ENCODE measurements around the gene CCHCR1.

The CCHCR1 gene

GRCh38 chr6:31135710-31136109 lies 21.9 kb downstream of the CCHCR1 start:
- TF ChIP-seq CTCF (IDR thresholded peaks at IDR 0.05; ENCODE audit: low read depth, low read length) = no peak
- no peaks in the 10 kb centered on the region for H3K27me3 ChIP-seq (ENCODE audit: insufficient read depth, low read depth, severe bottlenecking)
- no peaks in the 10 kb centered on the region for H3K36me3 ChIP-seq
- H3K4me3 ChIP-seq (ENCODE audit: low read depth, low read length) = no peak overlapping the region
- H3K27ac ChIP-seq = no peak overlapping the region
- no peak for DNase-seq
- H3K9me3 ChIP-seq (ENCODE audit: severe bottlenecking) = peaks cover 2% of the 10 kb centered on the region

- no peak for TF ChIP-seq CTCF (IDR thresholded peaks at IDR 0.05; ENCODE audit: low read depth, low read length)
- H3K27ac ChIP-seq = no peak overlapping the region
- no peaks in the 10 kb centered on the region for H3K36me3 ChIP-seq
- H3K27me3 ChIP-seq (ENCODE audit: insufficient read depth, low read depth, severe bottlenecking) = no peaks in the 10 kb centered on the region
- no peaks in the 10 kb centered on the region for H3K9me3 ChIP-seq (ENCODE audit: severe bottlenecking)
- no peak for DNase-seq
- H3K4me3 ChIP-seq (ENCODE audit: low read depth, low read length) = no peak overlapping the region
Measured at GRCh38 chr6:31132806-31133205, 24.8 kb downstream of the CCHCR1 start.

GRCh38 chr6:31131595-31131994 lies 26.0 kb downstream of the CCHCR1 start:
- Histone ChIP-seq H3K27me3 (ENCODE audit: insufficient read depth, low read depth, severe bottlenecking) (no peaks in the 10 kb centered on the region), H3K4me3 (ENCODE audit: low read depth, low read length) (no peak overlapping the region), H3K27ac (no peak overlapping the region), H3K9me3 (ENCODE audit: severe bottlenecking) (no peaks in the 10 kb centered on the region), H3K36me3 (no peaks in the 10 kb centered on the region)
- TF ChIP-seq CTCF (IDR thresholded peaks at IDR 0.05; ENCODE audit: low read depth, low read length) = no peak
- no peak for DNase-seq

- Histone ChIP-seq H3K36me3 (no peaks in the 10 kb centered on the region), H3K27me3 (ENCODE audit: insufficient read depth, low read depth, severe bottlenecking) (no peaks in the 10 kb centered on the region), H3K27ac (no peak overlapping the region), H3K4me3 (ENCODE audit: low read depth, low read length) (no peak overlapping the region), H3K9me3 (ENCODE audit: severe bottlenecking) (no peaks in the 10 kb centered on the region)
- no peak for DNase-seq
- no peak for TF ChIP-seq CTCF (IDR thresholded peaks at IDR 0.05; ENCODE audit: low read depth, low read length)
Measured at GRCh38 chr6:31130751-31131150, 26.9 kb downstream of the CCHCR1 start.

GRCh38 chr6:31129130-31129529 lies 28.5 kb downstream of the CCHCR1 start:
- H3K27me3 ChIP-seq (ENCODE audit: insufficient read depth, low read depth, severe bottlenecking) = no peaks in the 10 kb centered on the region
- no peaks in the 10 kb centered on the region for H3K9me3 ChIP-seq (ENCODE audit: severe bottlenecking)
- no peak overlapping the region for H3K27ac ChIP-seq
- no peak for TF ChIP-seq CTCF (IDR thresholded peaks at IDR 0.05; ENCODE audit: low read depth, low read length)
- H3K36me3 ChIP-seq = no peaks in the 10 kb centered on the region
- no peak for DNase-seq
- no peak overlapping the region for H3K4me3 ChIP-seq (ENCODE audit: low read depth, low read length)

- no peaks in the 10 kb centered on the region for H3K9me3 ChIP-seq (ENCODE audit: severe bottlenecking)
- no peak overlapping the region for H3K27ac ChIP-seq
- H3K27me3 ChIP-seq (ENCODE audit: insufficient read depth, low read depth, severe bottlenecking) = no peaks in the 10 kb centered on the region
- DNase-seq = peak; percentile 89
- TF ChIP-seq CTCF (IDR thresholded peaks at IDR 0.05; ENCODE audit: low read depth, low read length) = peak; percentile 97
- no peaks in the 10 kb centered on the region for H3K36me3 ChIP-seq
- H3K4me3 ChIP-seq (ENCODE audit: low read depth, low read length) = no peak overlapping the region
Measured at GRCh38 chr6:31128093-31128676, 29.4 kb downstream of the CCHCR1 start.
